VCaP (cell line): ENCODE data around the gene BDH1.
A peak's percentile ranks its signal among the peaks of the same experiment; 100 is the strongest.

ENCODE experiments used
- H3K27ac ChIP-seq: fragments of 450-650 bp; 2 replicates; pipeline ENCODE4 v1.5.1; 2017
- TF ChIP-seq, protein P1 (sequence below): fragments of 450-650 bp; conservative IDR thresholded peaks from 2 replicates; pipeline ENCODE4 v1.5.1; 2017; ENCODE audit warnings: mild to moderate bottlenecking, moderate library complexity

BDH1 gene

DNA sequence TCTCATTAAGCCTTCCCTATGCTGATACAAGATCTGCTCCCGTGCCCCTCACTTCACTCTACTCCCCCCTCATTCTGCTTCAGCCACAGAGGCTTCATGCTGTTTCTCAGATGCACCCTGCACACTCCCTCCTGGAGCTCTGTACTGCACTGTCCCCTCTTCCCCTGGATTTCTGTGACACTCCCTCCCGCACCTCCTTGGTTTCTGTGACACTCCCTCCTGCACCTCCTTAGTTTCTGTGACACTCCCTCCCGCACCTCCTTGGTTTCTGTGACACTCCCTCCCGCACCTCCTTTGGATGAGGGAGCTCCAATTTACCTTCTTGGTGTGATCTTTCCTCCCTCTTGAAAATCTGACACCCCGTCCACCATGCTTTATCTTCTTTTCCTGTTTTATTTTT lies 28.2 kb downstream of the BDH1 start:
- TF ChIP-seq, protein P1, sequence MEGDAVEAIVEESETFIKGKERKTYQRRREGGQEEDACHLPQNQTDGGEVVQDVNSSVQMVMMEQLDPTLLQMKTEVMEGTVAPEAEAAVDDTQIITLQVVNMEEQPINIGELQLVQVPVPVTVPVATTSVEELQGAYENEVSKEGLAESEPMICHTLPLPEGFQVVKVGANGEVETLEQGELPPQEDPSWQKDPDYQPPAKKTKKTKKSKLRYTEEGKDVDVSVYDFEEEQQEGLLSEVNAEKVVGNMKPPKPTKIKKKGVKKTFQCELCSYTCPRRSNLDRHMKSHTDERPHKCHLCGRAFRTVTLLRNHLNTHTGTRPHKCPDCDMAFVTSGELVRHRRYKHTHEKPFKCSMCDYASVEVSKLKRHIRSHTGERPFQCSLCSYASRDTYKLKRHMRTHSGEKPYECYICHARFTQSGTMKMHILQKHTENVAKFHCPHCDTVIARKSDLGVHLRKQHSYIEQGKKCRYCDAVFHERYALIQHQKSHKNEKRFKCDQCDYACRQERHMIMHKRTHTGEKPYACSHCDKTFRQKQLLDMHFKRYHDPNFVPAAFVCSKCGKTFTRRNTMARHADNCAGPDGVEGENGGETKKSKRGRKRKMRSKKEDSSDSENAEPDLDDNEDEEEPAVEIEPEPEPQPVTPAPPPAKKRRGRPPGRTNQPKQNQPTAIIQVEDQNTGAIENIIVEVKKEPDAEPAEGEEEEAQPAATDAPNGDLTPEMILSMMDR = no peak
- H3K27ac ChIP-seq = no peak overlapping the region

DNA sequence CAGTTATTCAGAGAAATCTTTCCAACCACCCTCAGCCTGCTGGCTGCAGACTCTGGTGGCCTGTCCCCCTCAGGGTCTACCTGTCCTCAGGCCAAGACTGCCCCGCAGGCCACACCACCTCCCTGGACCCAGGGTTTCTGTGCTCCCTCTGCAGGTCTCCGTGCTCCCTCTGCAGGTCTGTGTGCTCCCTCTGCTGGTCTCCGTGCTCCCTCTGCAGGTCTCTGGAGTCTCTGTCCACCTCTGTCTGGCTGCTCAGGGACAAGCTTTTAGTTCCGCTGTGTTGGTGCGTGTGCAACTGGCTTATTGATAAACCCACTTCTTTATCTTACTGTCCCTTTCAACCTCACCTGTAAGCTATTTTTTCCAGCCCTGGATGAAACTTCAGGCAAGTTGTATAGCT lies 30.1 kb downstream of the BDH1 start:
- TF ChIP-seq, protein P1 = no peak; the same call in 1 of the 2 replicates
- no peak overlapping the region for H3K27ac ChIP-seq

DNA sequence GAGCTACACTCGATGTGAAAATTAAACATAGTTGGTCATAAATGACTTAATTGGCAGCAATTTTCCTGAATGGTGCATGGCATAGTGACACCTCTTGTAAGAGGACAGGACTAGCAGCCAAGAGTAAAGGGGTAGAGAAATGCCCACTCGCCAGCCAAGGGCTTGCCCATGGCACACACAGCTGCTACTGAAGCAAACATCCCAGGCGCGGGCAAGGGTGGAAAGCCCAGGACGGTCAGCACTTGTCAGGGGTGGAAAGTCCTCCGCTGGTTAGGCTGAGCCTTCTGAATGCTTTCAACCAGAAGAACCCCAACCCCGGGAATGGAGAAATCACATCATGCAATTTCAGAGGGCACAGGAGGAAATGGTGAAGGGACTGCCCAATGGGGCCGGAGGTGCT lies 31.6 kb downstream of the BDH1 start:
- TF ChIP-seq, protein P1 = no peak
- no peak overlapping the region for H3K27ac ChIP-seq

DNA sequence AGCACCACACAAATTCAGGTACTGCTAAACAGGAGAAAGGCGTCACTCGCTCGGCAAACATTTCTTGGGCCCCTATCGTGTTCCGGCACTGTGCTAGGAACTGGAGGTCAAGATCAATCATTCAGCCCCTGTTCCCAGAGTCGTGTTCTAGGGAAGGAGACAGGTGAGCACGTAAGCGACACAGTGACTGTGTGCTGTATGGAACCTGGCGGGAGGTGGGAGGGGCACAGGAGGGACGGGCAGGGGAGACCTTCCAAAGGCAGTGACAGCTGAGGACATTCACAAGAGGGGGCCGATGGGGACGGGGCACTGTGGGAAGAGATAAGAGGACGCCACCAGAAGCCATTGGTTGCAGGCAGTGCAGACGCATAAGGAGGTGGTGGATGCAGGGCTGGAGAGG lies 32.2 kb downstream of the BDH1 start:
- TF ChIP-seq, protein P1 = no peak
- no peak overlapping the region for H3K27ac ChIP-seq

DNA sequence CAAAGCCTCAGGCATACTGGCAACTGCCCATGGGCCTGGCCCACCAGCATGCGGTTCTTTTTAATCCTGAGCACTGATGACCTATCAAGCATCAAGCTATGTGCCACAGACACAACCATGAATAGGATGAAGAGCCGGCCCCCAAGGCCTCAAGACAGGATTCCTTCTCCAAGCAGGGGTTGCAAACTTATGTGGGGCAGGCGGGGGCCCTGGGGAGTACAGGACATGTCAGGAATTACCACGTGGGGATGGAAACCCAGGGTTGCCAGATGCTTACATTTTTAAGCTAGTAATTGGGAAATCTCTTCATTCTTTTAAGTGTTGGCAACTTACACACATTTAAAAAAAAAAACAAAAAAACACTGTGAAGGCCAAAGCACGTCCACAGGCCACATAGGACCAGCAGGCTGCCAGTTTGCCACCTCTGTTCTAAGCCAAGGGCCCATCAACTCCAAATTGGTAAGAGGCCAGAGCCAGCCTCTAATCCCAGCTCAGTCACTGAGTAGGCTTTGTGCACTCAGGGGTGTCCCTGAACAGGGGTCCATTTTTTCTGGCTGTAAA lies 32.8 kb downstream of the BDH1 start:
- TF ChIP-seq, protein P1 = no peak
- 0 out of 2 replicates have a peak overlapping the region, but pooled peaks have one; percentile 13 for H3K27ac ChIP-seq

DNA sequence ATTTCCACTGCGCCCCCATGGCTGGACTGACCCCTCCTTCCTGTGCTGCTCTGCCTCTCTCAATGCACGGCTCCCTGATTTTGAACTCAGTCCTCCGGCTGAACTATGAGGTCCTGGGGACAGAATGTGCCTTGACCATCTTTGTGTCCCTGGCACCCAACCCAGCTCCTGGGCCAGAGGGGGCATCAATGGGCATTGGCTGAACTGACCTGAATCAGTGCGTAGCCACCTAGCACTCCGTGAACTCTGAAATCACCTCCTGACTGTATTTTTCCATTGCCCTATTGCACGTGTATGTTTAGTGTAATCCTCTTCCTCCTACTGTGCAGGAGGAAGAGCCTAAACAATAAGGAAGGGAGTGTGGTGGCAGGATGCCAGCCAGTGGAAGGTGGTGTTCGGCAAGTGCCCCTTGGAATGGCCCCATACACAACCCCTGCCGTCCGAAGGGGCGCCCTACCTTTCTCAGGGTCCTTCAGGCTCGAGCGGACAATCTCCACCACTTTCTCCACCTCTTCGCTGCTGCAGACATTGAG lies 33.5 kb downstream of the BDH1 start:
- TF ChIP-seq, protein P1 = no peak
- peak overlapping the region; percentile 53; the same call in 1 of the 2 replicates for H3K27ac ChIP-seq

DNA sequence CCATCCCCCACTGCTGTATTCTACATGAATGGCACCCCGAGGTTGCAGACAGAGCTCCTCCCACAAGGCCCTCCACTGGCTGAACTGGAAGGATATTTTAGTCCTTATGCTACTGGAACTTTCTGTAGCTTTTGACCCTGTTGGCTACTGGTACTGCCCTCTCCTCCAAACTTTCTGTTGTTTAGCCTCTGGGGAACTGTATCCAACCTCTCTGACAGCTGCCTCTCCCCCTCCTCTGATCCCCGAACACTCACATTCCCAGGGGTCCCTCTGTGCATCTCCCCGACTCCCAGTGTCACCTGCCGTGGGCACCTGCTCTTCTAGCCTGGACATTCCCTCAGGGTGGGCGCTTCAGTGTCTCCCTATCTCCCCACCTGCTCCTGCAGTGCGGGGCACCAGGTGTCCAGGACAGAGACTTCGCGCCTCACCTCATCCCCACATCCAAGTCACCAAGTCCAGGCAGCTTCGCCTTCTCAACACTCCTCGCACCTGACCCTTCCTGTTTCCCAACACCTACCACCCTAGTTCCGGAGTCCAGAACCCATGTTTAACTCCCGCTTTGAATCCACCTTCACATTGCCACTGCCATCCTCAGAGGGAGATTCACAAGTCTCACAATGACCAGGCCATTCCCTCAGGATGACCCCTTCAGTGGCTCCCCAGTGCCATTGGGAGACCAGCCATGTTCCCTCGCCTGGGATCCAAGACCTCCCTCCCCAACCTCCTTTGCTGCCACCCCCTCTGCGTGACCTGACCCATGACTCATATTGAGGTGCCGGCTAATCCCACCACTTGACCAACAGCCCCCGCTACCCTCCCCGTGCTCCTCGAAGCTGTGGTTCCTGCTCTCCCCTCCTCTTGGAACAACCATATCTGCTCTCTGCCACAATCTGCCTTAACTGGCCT lies 34.2 kb downstream of the BDH1 start:
- peak overlapping the region; percentile 53 for H3K27ac ChIP-seq
- TF ChIP-seq, protein P1 = no peak
